C4-2B (cell line): ENCODE measurements around the gene NLRC5.

Experiments used
- H3K27ac ChIP-seq: fragments of 450-650 bp; 2 replicates; pipeline ENCODE4 v1.5.1; 2017
- ZFX ChIP-seq: fragments of 450-650 bp; IDR thresholded peaks from 2 replicates; pipeline ENCODE4 v1.6.1; 2017
- TF ChIP-seq, protein P1 (sequence below): fragments of 450-650 bp; conservative IDR thresholded peaks from 2 replicates; pipeline ENCODE4 v1.5.1; 2017; ENCODE audit warnings: mild to moderate bottlenecking

The NLRC5 gene

DNA sequence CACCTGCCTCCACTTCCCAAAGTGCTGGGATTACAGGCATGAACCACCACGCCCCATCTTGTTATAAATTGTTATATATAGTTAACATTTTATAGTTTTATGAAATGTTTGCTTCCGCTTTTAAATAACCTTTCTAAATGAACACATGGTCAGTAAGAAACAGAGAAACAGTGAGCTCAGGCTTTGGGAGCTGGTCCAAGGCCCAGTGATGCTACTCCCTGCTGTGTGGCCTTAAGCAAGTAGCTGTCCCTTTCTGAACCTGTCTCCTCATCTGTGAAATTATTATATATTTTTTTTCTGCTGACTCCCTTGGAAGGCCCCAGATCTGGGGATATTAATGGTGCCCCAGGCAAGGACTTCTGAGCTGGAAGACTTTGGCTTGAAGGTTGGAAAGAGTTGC is 122.1 kb downstream of the NLRC5 start:
- TF ChIP-seq, protein P1, sequence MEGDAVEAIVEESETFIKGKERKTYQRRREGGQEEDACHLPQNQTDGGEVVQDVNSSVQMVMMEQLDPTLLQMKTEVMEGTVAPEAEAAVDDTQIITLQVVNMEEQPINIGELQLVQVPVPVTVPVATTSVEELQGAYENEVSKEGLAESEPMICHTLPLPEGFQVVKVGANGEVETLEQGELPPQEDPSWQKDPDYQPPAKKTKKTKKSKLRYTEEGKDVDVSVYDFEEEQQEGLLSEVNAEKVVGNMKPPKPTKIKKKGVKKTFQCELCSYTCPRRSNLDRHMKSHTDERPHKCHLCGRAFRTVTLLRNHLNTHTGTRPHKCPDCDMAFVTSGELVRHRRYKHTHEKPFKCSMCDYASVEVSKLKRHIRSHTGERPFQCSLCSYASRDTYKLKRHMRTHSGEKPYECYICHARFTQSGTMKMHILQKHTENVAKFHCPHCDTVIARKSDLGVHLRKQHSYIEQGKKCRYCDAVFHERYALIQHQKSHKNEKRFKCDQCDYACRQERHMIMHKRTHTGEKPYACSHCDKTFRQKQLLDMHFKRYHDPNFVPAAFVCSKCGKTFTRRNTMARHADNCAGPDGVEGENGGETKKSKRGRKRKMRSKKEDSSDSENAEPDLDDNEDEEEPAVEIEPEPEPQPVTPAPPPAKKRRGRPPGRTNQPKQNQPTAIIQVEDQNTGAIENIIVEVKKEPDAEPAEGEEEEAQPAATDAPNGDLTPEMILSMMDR, result no peak
- TF ChIP-seq ZFX, result no peak
- H3K27ac ChIP-seq, result no peak overlapping the region

DNA sequence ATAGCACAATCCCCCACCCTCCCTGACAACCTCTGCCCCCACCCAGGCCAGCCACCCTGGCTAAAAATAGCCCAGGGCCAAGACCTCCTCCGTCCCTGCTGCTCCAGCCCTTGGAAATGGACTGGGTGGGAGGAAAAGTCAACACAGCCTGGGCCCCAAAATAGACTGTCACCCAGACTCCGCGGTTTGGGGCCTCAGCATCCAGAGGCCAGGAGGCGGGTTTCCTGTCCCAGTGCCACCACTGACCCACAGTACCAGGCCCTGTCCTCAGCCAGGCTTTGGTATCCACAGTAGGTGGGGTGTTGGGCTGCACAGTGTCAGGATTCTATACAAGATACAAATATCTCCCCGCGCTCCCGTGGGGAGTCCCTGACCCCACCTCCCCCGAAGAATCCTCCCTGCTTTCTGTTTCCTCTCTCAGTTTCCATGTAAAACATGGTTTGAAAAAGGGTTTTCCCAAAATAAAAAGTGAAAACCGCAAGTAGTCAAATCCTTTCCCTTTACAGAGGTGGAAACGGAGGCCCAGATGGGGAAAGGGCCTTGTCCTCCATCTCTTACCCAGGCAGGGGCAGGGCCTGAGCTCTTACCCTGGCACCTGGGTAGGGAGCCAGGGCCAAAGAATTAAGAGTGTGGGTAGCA is 123.2 kb downstream of the NLRC5 start:
- no peak overlapping the region for H3K27ac ChIP-seq

DNA sequence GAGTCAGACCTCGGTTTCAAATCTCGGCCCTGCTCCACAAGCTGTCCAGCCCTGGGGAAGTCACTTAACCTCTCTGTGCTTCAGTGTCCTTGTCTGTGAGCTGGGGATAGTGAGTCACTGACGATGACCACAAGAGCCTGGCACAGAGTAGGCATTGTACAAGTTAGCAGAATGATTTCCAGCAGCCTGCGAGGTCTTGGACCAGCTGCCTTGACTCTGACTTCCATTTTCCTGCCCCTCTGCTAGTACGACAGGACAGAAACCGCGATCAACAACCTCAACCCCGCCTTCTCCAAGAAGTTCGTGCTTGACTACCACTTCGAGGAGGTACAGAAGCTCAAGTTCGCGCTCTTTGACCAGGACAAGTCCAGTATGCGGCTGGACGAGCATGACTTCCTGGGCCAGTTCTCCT is 123.7 kb downstream of the NLRC5 start:
- no peak overlapping the region for H3K27ac ChIP-seq
- TF ChIP-seq, protein P1, result no peak
- TF ChIP-seq ZFX, result no peak

More for the DNA sequence above, 123.2 kb downstream of the NLRC5 start:
- TF ChIP-seq, protein P1, result no peak
- TF ChIP-seq ZFX, result no peak

DNA sequence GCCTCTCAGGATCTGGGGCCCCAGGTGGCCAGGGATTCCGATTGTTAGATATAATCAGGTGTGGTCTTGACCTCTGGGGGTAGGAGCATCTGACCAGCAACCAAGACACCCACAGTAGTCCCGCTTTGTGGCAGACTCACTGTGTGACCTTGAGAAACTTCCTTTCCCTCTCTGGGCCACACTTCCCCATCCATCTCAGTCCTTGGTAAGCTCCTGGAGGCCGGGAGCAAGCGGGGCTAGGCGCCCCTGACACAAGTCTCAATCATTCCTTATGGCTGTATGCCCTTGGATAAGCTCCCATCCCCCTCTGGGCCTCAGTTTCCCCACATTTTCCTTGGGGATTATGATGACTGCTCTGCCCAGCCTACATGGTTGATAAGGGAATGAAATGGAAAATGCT is 124.3 kb downstream of the NLRC5 start:
- H3K27ac ChIP-seq, result no peak overlapping the region
- TF ChIP-seq, protein P1, result no peak
- no peak for TF ChIP-seq ZFX

DNA sequence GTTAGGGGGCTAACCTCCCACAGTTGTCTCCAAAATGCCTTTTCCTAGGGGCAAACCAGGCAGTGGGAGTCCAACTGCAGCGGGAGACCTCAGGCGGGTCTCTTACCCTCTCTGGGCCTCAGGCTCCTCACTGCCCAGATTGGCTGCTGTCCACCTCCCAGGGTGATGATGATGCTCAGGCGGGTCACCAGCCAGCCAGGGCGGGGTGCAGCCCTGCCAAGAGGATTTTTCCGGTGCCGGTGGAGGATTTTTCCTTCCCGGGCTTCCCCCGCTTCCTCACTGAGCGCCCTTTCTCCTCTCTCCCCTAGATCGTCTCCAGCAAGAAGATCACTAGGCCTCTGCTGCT is 125.8 kb downstream of the NLRC5 start:
- no peak overlapping the region for H3K27ac ChIP-seq
- TF ChIP-seq, protein P1, result no peak
- no peak for TF ChIP-seq ZFX

DNA sequence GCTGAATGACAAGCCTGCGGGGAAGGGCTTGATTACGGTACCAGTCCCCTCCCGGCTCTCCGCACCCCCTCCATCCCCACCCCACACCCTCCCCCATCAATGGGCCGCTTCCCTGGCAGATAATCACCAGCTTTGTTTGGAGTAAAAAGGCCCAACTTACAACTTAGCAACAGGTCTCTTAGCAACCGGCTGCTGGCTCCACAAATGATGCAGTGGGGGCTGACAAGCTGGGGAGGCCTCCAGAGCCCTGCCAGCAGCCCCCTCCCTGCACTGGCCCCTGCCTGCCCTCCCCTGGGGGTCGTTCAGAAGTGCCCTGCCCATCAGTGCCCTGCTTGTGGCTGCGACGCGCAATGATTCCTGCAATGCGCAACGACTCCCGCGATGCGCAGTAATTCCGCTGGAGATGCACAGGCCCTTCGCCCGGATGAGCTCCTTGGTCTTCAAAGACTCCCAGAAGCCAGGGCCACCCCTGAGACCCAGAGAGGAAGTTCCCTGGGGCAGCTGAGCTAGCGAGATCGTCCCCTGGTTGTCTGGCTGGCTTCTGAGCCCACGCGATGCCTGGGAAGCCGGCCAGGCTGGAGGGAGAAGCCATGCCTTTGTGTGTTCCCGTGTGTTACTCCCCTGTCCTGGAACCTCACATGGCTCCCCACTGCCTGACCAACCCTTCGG is 126.3 kb downstream of the NLRC5 start:
- TF ChIP-seq ZFX, result no peak
- TF ChIP-seq, protein P1, result no peak
- H3K27ac ChIP-seq, result no peak overlapping the region

DNA sequence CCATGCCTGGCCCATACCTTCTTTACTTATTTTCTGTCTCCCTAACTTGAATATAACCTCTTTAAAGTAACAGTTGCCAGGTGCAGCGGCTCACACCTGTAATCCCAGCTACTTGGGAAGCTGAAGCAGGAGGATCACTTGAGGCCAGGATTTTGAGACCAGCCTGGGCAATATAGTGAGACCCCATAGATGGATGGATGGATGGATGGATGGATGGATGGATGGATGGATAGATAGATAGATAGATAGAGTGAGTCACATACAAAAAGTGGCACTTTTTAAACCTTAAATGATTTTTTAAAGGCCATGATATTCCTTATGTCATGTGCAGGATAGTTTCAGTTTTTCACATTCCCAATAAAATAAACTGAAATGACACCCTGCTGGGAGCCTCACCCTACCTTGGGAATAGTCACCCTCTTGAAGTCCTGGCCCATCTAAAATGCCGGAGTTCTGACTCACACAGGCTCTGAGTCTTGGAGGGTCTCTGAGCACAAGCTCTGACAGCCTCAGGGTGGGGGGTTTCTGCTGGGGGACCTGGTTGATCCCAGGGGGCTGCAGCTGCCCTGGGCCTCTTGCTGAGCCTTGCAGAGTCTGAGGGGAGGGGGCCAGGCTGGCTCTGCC is 129.2 kb downstream of the NLRC5 start:
- no peak for TF ChIP-seq ZFX
- TF ChIP-seq, protein P1, result no peak
- H3K27ac ChIP-seq, result no peak overlapping the region
